NCI-H460 (cell line): Measurements from ENCODE around the gene EP400. TPM values are rescaled to one million over a fixed set of nuclear protein-coding genes. Genes with fewer than 3 reads are reported as not detected.

Source experiments
- DNase-seq: peaks from one replicate; pipeline ENCODE4 v3.0.0-alpha.2; 2016; ENCODE audit warnings: low read depth; ENCODE audit errors: extremely low read depth
- total RNA-seq: library from RNA; depleted of rRNA; stranded (reverse); fragments of >200 nt; shearing (Covaris generic); gene quantifications from 2 replicates; pipeline ENCODE4 v1.2.3, GENCODE V29; 2014

The EP400 gene
- total RNA-seq, 1 experiment from 2014 or later: 12.5 TPM

- no peak for DNase-seq
Measured at GRCh38 chr12:132014915-132015280, 65.2 kb downstream of the EP400 start.

- no peak for DNase-seq
Measured at GRCh38 chr12:132015686-132016430, 66.1 kb downstream of the EP400 start.

- no peak for DNase-seq
Measured at GRCh38 chr12:132018193-132018916, 68.6 kb downstream of the EP400 start.

DNA sequence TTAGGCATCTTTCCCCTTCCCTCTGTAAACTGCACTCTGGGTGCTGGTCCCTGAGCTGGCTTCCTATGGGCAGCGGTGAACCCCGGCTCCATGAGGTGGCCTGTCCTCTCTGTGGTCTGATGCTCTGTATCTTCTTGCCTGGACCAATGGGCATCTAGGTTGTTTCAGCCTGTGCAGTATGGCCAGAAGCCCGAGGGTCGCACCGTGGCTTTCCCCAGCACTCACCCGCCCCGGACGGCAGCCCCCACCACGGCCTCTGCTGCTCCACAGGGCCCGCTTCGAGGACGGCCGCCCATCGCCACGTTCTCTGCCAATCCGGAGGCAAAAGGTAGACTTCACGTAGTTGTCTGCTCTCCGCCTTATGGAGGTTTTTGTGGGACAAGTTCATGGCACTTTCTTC lies 70.1 kb downstream of the EP400 start:
- no peak for DNase-seq

- no peak for DNase-seq
Measured at GRCh38 chr12:132020292-132020691, 70.5 kb downstream of the EP400 start.

GRCh38 chr12:132021031-132021871 lies 71.5 kb downstream of the EP400 start:
- DNase-seq: no peak

- no peak for DNase-seq
Measured at GRCh38 chr12:132021965-132022364, 72.2 kb downstream of the EP400 start.

DNA sequence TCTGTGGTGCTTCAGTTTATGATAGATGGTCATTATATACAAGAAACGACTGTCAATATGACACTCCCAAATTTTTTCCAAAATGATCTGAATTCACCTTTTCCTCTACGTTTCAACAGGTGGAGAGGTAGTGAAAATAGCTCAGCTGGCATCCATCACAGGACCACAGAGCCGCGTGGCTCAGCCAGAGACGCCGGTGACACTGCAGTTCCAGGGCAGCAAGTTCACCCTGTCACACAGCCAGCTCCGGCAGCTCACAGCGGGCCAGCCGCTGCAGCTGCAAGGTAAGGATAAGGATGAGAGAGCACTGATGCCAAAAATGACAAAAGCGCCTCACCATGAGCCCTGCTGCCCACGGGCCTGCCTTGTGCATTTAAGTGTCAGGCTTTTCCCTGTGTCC lies 73.9 kb downstream of the EP400 start:
- DNase-seq: no peak

GRCh38 chr12:132024758-132025157 lies 75.0 kb downstream of the EP400 start:
- no peak for DNase-seq

GRCh38 chr12:132025526-132025925 lies 75.8 kb downstream of the EP400 start:
- DNase-seq: no peak

- no peak for DNase-seq
Measured at GRCh38 chr12:132026061-132026795, 76.5 kb downstream of the EP400 start.

DNA sequence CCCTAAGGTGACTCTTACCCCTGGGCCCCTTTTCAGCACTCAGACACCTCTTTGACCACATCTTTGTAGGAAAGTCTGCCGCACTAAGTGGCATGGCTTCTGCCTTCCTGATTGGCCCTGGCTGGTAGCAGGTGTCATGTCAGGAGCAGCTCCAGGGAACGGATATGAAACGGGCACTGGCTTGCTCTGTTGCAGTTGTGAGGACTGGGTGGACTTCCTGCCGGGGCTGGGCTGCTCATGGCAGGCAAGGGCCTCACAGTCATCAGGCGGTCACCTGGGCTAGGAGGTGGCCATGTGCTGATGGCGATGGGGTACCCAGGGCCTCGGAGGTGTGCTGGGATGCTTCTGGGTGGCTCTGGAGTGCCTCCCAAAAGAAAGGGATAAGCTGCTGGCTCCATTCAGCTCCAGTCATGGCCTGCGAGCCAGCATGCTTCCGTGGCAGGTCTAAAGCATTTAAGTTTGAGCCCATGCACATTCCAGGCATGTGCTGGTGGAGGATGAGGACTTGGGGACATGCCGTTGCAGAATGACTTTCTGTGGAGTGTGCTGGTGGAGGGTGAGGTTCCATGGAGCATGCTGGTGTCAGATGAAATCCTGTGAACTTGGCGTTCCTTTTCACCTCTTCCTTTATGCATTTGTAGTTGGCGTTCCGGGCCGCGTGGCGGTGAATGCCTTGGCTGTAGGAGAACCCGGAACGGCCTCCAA lies 77.2 kb downstream of the EP400 start:
- DNase-seq: no peak

DNA sequence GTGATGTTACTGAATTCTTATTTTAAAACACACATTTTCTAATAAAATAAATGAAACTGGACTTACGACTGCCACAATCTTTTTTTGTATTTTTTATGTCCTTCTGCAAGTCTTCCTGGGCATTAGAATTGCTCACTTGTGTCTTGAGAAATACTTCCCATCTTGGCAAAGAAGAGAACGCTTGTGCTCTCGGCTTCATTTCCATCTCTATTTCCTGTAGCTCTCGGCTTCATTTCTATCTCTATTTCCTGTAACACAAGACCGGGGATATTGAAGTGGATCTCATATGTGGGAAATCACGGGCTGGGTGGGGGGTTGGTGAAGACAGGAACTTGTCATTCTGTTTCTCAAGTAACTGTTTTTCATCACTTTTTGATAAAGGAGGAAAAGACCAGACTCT lies 77.9 kb downstream of the EP400 start:
- DNase-seq: no peak

- DNase-seq: no peak
Measured at GRCh38 chr12:132028111-132028510, 78.4 kb downstream of the EP400 start.

- DNase-seq: no peak
Measured at GRCh38 chr12:132029503-132030300, 80.0 kb downstream of the EP400 start.

DNA sequence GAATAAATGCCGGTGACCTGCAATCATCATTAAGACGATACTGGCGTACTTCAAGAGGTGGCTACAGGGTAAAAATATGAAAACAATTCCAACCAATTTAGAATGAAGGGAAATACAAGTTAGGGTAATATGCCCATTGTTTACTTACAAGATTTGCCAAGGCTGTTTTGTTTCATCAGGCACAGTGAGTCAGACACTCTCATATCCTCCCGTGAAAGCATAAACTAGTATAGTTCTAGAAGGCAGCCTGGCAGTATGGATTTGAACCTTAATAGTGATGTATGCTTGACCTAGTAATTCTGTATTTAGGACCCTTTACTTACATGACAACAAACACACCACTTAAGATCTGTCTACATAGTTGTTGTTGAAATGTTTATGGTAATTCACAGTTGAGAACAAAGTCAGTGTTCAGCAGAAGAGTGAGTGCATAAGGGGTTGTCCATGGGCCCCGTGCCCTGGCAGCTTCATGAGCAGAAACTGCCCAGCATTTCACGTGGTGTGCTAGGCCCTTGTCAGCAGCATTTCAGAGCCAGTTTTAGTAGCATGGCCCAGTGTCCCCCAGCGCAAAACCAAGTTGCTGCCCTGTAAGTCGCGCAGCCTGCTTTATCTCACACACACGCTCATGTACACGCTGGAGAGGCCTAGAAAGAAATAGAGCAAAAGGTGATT lies 80.8 kb downstream of the EP400 start:
- DNase-seq: peak; percentile 18

DNA sequence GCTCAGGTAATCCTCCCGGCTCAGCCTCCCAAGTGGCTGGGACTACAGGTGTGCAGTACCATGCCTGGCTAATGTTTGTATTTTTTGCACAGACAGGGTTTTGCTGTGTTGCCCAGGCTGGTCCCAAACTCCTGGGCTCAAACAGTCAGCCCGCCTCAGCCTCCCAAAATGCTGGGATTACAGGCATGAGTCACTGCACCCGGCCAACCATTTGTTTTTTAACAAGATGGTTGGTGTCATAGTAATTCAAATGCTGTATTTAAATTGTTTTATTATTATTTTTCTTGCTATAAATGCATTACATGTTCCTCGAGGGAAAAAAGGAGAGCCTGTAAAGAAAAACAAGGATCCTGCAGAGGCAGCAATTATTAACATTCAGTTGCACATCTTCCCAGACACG lies 83.9 kb downstream of the EP400 start:
- DNase-seq: no peak

- no peak for DNase-seq
Measured at GRCh38 chr12:132036063-132036683, 86.4 kb downstream of the EP400 start.
